Endometrial microvascular endothelial cells (primary cell): ENCODE results near the gene AKT3. TPM values are rescaled to one million over a fixed set of nuclear protein-coding genes. Genes with fewer than 3 reads are reported as not detected.

Experiments used
- in situ Hi-C: cut with HindIII; loops from 2 replicates; pipeline ENCODE4 v1.10.0; 2017; ENCODE audit warnings: low sequenced_read_pairs, low pct_unique_long_range_greater_than_20kb; ENCODE audit errors: inconsistent ontology term
- total RNA-seq: library from RNA; depleted of rRNA; stranded (reverse); fragments of >200 nt; gene quantifications from one replicate; pipeline ENCODE4 v1.2.3, GENCODE V29; 2015; ENCODE audit errors: inconsistent ontology term

Gene AKT3
- total RNA-seq, 1 donor from 2014 or later: 17.1 TPM

DNA sequence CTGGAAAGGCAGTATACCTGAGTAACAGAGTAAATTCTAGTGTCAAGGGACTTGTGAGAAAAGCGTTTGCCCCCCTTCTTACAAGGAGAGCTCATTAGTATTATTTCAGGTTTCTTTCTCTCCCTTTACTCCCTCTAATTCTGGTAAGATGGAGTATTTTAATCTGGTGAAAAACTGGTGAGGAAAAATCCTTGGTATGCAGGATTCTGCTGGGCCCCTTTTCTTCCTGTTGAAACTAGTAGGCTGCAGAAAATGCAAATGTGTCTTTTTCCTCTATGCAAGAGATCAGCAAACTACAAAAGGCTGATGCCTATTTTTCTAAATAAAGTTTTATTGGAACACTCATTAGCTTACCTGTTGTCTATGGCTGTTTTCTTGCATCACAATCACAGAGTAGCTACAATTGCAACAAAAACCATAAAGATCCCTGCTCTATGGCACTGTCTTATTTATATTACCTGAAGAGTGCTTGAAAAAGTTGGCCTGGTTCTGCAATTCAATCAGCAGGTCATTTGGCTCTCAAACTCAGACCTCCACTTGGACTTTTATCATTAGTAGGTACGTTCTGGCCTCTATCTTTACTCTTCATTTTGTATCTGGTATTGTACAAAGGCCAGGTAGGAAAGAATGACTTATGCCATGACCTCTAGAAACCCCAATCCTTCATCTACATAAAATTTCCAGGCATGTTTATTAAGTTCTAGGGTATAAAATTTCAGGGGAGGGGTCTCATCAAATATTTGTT, 109.6 kb downstream of the AKT3 start:
- in situ Hi-C loops: no loop called here

- in situ Hi-C loops: no loop called here
These were observed 110.6 kb downstream of the AKT3 start for GRCh38 chr1:243739335-243740003.

DNA sequence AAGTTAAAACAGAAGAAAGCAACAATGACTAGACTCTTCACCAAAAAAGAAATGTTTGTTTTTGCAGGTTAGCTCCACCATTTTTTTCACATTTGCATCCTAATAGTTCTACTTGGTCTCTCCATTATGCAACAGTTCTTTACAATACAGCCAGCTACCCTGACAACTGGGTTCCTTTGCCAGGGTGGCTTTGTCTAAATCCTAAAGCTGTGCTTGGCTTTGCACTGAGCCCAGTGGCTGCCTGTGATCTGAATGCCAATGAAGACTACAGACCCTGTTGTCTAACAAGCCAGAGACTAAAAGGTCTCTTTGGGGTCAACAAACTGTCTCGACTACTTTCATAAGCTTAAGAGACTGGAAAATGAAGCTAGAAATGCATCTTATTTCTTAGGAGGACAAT, 112.0 kb downstream of the AKT3 start:
- in situ Hi-C loops: no loop called here

GRCh38 chr1:243735457-243735856, 114.6 kb downstream of the AKT3 start:
- in situ Hi-C loops: no loop called here

GRCh38 chr1:243734308-243734695, 115.7 kb downstream of the AKT3 start:
- in situ Hi-C loops: no loop called here

GRCh38 chr1:243733670-243734307, 116.3 kb downstream of the AKT3 start:
- in situ Hi-C loops: no loop called here

DNA sequence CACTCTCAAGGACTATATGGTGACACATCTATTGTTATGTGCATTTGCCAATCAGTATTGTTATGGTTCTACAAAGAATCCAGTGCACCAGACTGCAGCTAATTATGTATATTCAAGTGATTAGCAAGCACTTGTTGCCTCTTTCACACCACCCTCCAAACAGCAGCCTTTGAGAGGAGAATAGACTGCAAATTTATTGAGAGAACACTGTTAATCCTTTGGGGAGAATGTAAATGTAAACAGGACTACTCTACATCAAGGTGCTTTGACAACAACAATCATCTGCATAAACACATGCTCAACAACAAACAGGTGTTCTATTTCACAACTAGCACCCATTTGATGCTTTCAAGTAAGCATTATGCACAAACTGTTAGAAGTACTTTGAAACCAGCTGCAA, 117.4 kb downstream of the AKT3 start:
- in situ Hi-C loops: no loop called here

DNA sequence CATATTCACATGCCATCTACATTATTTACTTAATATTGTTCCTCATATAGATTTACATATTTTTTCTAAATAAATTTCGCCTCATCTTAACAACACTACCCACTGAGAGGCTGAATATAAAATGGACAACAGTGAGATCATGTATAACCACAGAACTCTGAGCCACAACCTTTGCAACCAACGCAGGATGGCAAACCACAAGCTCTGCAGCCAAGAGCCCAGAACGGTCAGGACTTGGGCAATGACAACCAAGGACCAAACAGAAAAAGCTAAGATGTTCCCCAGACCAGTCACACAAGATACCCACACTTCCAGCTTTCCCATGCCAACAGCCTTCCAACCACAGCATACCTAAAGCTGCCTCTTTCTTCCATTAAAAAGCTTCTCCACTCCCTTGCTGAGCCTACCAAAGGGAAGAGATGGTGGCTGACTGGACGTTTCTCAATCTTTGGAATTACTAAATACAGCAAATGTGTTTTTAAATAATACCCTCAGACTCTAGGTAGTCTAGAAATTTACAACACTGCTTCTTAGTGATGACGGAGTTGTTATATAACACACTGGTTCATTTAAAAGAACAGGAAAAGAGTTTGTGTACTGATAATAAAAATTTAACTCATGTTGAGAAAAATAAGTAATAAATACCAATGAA, 117.9 kb downstream of the AKT3 start:
- in situ Hi-C loops: no loop called here

DNA sequence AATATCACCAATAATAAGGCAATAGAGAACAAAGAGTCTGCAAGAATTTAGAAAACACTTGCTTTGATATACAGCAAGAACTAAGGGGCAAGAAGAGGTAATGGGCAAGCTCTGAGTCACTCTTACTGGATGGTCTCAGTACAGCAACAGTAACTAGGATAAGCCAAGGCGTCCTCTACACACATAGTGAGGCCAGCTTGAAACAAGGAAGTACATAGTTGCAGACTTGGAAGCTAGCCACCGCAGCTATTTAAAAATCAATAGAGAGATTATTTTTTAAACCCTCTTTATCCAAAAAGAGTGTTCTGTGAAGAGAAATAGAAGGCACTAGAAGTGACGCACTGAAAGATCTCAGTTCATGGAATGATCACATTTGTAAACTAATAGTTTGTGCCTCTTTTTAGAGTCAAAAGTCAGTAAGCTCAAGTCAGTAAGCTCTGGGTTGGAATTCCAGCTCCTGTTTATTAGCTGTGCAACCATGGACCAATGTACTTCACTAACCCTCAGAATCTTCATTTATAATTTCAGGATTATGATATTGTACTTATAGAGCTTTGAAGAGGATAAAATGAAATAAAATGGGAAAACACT, 118.6 kb downstream of the AKT3 start:
- in situ Hi-C loops: no loop called here

GRCh38 chr1:243730487-243731150, 119.4 kb downstream of the AKT3 start:
- in situ Hi-C loops: no loop called here

DNA sequence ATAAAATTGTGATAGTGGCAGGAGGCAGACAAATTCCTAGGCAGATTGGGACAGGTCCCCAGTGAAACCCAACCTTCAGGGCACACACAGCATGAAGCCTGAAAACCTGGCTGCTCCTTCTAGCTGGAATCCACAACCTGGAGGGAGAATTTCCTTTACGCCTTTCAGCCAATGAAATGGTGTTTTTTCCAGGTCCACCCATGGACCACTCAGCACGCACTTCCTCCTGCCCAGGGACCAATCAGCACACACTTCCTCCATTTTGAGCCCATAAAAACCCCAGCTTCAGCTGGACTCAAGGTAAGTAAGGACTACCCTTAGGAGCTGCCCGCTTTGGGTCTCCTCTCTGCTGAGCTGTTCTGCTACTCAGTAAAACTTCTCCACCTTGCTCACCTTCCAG, 120.1 kb downstream of the AKT3 start:
- in situ Hi-C loops: no loop called here

- in situ Hi-C loops: no loop called here
These were observed 122.4 kb downstream of the AKT3 start for GRCh38 chr1:243727503-243728203.

GRCh38 chr1:243726806-243727502, 123.1 kb downstream of the AKT3 start:
- in situ Hi-C loops: no loop called here

- in situ Hi-C loops: no loop called here
These were observed 124.2 kb downstream of the AKT3 start for GRCh38 chr1:243725846-243726245.

- in situ Hi-C loops: no loop called here
These were observed 125.0 kb downstream of the AKT3 start for GRCh38 chr1:243725075-243725474.

DNA sequence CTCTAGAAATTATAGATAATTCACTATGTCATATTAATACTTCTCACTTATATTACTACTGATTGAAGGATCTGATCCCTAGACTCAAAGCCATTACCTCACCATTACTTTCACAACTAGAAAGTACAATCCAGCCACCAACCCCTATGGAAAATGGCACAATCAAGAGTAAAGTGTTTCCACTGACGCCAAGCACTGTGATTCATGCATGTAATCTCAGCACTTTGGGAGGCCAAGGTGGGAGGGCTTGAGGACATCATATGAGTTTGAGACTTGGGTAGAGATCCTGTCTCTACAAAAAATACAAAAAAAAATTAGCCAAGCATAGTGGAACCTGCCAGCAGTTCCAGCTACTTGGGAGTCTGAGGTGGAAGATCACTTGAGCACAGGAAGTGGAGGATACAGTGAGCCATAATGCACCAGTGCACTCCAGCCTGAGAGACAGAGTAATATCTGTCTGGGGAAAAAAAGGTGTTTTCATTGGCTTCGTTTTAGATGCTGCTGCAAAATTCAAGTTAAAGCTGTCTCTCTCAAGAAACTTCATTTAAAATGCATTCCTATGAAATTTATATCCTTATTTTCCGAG, 126.5 kb downstream of the AKT3 start:
- in situ Hi-C loops: no loop called here

DNA sequence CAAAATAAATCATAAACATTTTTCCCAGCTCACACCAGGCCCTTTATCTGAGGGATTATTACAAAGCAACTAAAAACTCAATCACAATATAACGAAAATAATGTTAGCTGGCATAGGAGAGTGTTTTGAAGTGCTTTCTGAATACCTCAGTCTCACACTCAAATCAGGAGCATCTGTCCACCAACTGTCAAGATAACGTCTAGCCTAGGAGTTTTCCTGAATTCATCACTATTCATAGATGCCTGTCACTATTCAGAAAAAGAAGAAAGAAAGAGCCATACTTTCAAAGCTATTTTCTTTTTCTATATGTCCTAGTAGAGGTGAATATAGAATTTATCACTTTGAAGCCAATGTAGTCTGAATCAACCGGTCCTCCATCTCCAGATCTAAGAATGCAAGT, 127.0 kb downstream of the AKT3 start:
- in situ Hi-C loops: no loop called here
